H9 (cell line): ENCODE measurements around the gene PITHD1. TPM values are rescaled to one million over a fixed set of nuclear protein-coding genes. Genes with fewer than 3 reads are reported as not detected.

ENCODE experiments used
- DNase-seq: peaks from one replicate; pipeline ENCODE4 v3.0.0-alpha.2; 2017
- H2AFZ ChIP-seq: one replicate; pipeline ENCODE4 v1.6.1; 2013; ENCODE audit warnings: mild to moderate bottlenecking, low read length, control low read depth, moderate library complexity
- H2AK5ac ChIP-seq: 2 replicates; pipeline ENCODE4 v1.6.1; 2013; ENCODE audit warnings: low read length, control low read depth, mixed read lengths; ENCODE audit not compliant: insufficient read length
- H2BK120ac ChIP-seq: one replicate; pipeline ENCODE4 v1.6.1; 2013; ENCODE audit warnings: low read depth, mild to moderate bottlenecking, low read length, control low read depth, inconsistent platforms; ENCODE audit not compliant: poor library complexity, severe bottlenecking
- H2BK12ac ChIP-seq: 2 replicates; pipeline ENCODE4 v1.6.1; 2013; ENCODE audit warnings: low read length, control low read depth, mixed read lengths, low read depth; ENCODE audit not compliant: insufficient read length
- H2BK15ac ChIP-seq: 2 replicates; pipeline ENCODE4 v1.6.1; 2013; ENCODE audit warnings: low read depth, low read length, control low read depth
- H2BK20ac ChIP-seq: one replicate; pipeline ENCODE4 v1.6.1; 2013; ENCODE audit warnings: low read depth, mild to moderate bottlenecking, low read length, control low read depth, inconsistent platforms; ENCODE audit not compliant: poor library complexity, severe bottlenecking
- H2BK5ac ChIP-seq: 2 replicates; pipeline ENCODE4 v1.6.1; 2013; ENCODE audit warnings: low read length, control low read depth, mixed read lengths; ENCODE audit not compliant: insufficient read length
- H3K14ac ChIP-seq: 2 replicates; pipeline ENCODE4 v1.6.1; 2013; ENCODE audit warnings: low read length, control low read depth; ENCODE audit not compliant: insufficient read depth
- H3K18ac ChIP-seq: 2 replicates; pipeline ENCODE4 v1.6.1; 2013; ENCODE audit warnings: low read depth, mild to moderate bottlenecking, mixed read lengths, low read length, control low read depth; ENCODE audit not compliant: insufficient read length
- H3K23ac ChIP-seq: 2 replicates; pipeline ENCODE4 v1.6.1; 2013; ENCODE audit warnings: low read length, control low read depth, mixed read lengths, low read depth; ENCODE audit not compliant: insufficient read length
- H3K23me2 ChIP-seq: 2 replicates; pipeline ENCODE4 v1.6.1; 2013; ENCODE audit warnings: low read depth, mild to moderate bottlenecking, mixed read lengths, low read length, control low read depth; ENCODE audit not compliant: insufficient read length, poor library complexity, severe bottlenecking
- H3K27ac ChIP-seq: 2 replicates; pipeline ENCODE4 v1.5.1; 2013; ENCODE audit warnings: low read length, control low read depth, mixed read lengths, low read depth; ENCODE audit not compliant: insufficient read length
- H3K27me3 ChIP-seq: 2 replicates; pipeline ENCODE4 v1.6.1; 2013; ENCODE audit warnings: low read length, control low read depth, inconsistent platforms; ENCODE audit not compliant: insufficient read depth
- H3K4ac ChIP-seq: 2 replicates; pipeline ENCODE4 v1.6.1; 2013; ENCODE audit warnings: low read depth, mild to moderate bottlenecking, control low read depth, inconsistent platforms, low read length, moderate library complexity
- H3K4me1 ChIP-seq: 2 replicates; pipeline ENCODE4 v1.6.1; 2013; ENCODE audit warnings: low read length, control low read depth, inconsistent platforms; ENCODE audit not compliant: insufficient read depth
- H3K4me2 ChIP-seq: 2 replicates; pipeline ENCODE4 v1.6.1; 2013; ENCODE audit warnings: low read length, control low read depth, mixed read lengths; ENCODE audit not compliant: insufficient read length, insufficient read depth
- H3K56ac ChIP-seq: 2 replicates; pipeline ENCODE4 v1.6.1; 2013; ENCODE audit warnings: low read depth, mild to moderate bottlenecking, mixed read lengths, low read length, control low read depth; ENCODE audit not compliant: insufficient read length
- H3K79me1 ChIP-seq: 2 replicates; pipeline ENCODE4 v1.6.1; 2013; ENCODE audit warnings: low read depth, mild to moderate bottlenecking, moderate library complexity, low read length, control low read depth, inconsistent platforms; ENCODE audit not compliant: insufficient read depth, poor library complexity, severe bottlenecking
- H3K79me2 ChIP-seq: 2 replicates; pipeline ENCODE4 v1.6.1; 2013; ENCODE audit warnings: low read length, control low read depth, inconsistent platforms; ENCODE audit not compliant: insufficient read depth
- H3K9ac ChIP-seq: 2 replicates; pipeline ENCODE4 v1.6.1; 2013; ENCODE audit warnings: low read length, control low read depth, mixed read lengths; ENCODE audit not compliant: insufficient read length; ENCODE audit errors: extremely low read depth
- H3K9me3 ChIP-seq: one replicate; pipeline ENCODE4 v1.6.1; 2013; ENCODE audit warnings: low read depth, low read length, inconsistent platforms; ENCODE audit not compliant: control insufficient read depth
- H3T11ph ChIP-seq: one replicate; pipeline ENCODE4 v1.6.1; 2013; ENCODE audit warnings: mild to moderate bottlenecking, low read length, control low read depth, inconsistent platforms
- H4K20me1 ChIP-seq: one replicate; pipeline ENCODE4 v1.6.1; 2013; ENCODE audit not compliant: control insufficient read depth, insufficient read length, insufficient read depth
- H4K5ac ChIP-seq: 2 replicates; pipeline ENCODE4 v1.6.1; 2013; ENCODE audit warnings: low read depth, mild to moderate bottlenecking, mixed read lengths, low read length, control low read depth; ENCODE audit not compliant: insufficient read length
- H4K8ac ChIP-seq: replicated peaks from 2 replicates; pipeline ENCODE4 v1.6.1; 2013; ENCODE audit warnings: low read length, control low read depth, mixed read lengths, low read depth; ENCODE audit not compliant: insufficient read length
- H4K91ac ChIP-seq: 2 replicates; pipeline ENCODE4 v1.6.1; 2013; ENCODE audit warnings: low read depth, mild to moderate bottlenecking, moderate library complexity, mixed read lengths, low read length, control low read depth; ENCODE audit not compliant: insufficient read length
- H3K27ac Mint-ChIP-seq, 3 experiments: 2 replicates in 2 of 3; 3 replicates in 1 of 3; pipeline ENCODE4 v1.8.0; 2020 to 2021; ENCODE audit warnings: mixed read lengths in 3 of 3, mild to moderate bottlenecking in 1 of 3, moderate library complexity in 1 of 3
- H3K27me3 Mint-ChIP-seq: 2 replicates; pipeline ENCODE4 v1.8.0; 2021; ENCODE audit warnings: low read depth, mild to moderate bottlenecking, moderate library complexity, mixed read lengths
- H3K36me3 Mint-ChIP-seq, 3 experiments: 2 replicates in 2 of 3; 3 replicates in 1 of 3; pipeline ENCODE4 v1.8.0; 2020 to 2021; ENCODE audit warnings: low read depth in 3 of 3, mixed read lengths in 3 of 3; ENCODE audit not compliant: insufficient read depth in 1 of 3
- H3K4me1 Mint-ChIP-seq, 2 experiments: 2 replicates each; pipeline ENCODE4 v1.8.0; 2020; ENCODE audit warnings: mixed read lengths in 2 of 2
- H3K4me3 Mint-ChIP-seq, 2 experiments: 2 replicates in 1 of 2; 3 replicates in 1 of 2; pipeline ENCODE4 v1.8.0; 2020 to 2021; ENCODE audit warnings: mild to moderate bottlenecking in 2 of 2, mixed read lengths in 2 of 2, moderate library complexity in 1 of 2
- H3K9me3 Mint-ChIP-seq, 2 experiments: 2 replicates in 1 of 2; 3 replicates in 1 of 2; pipeline ENCODE4 v1.8.0; 2020; ENCODE audit warnings: mild to moderate bottlenecking in 2 of 2, mixed read lengths in 2 of 2, moderate library complexity in 1 of 2
- CTCF ChIP-seq: fragments of 200-600 bp; sonication (generic); conservative IDR thresholded peaks from 3 replicates; pipeline ENCODE4 v1.8.0; 2021; ENCODE audit warnings: antibody characterized with exemption, mild to moderate bottlenecking
- WGBS: extraction: QIAGEN DNeasy Blood & Tissue Kit; methylation state at CpG from one replicate; pipeline ENCODE4 v1.1.7; 2013; ENCODE audit warnings: missing lambda C conversion rate, low lambda C conversion rate, mixed read lengths; ENCODE audit not compliant: insufficient read length; ENCODE audit errors: extremely low coverage; 5-methylcytosine and 5-hydroxymethylcytosine counted together
- total RNA-seq: library from RNA; stranded (reverse); gene quantifications from 2 replicates; pipeline ENCODE4 v1.2.1, GENCODE V29; 2021

PITHD1 gene
- total RNA-seq, 1 experiment from 2014 or later = 92.0 TPM

- no peak for TF ChIP-seq CTCF
- Histone ChIP-seq H4K20me1 (no peaks in the 10 kb centered on the region), H3K79me2 (no peaks in the 10 kb centered on the region), H3K23me2 (no peaks in the 10 kb centered on the region), H2AFZ (no peak overlapping the region), H3K4me2 (no peak overlapping the region), H2BK120ac (no peak overlapping the region), H2BK20ac (no peak overlapping the region), H2BK15ac (no peak overlapping the region), H3K9me3 (no peaks in the 10 kb centered on the region), H4K91ac (no peak overlapping the region), H4K5ac (no peak overlapping the region), H2AK5ac (no peak overlapping the region), H3K18ac (no peak overlapping the region), H3T11ph (no peak overlapping the region), H3K14ac (no peak overlapping the region), H3K27ac (no peak overlapping the region), H3K27me3 (no peaks in the 10 kb centered on the region), H4K8ac (no peak overlapping the region), H3K4ac (no peak overlapping the region), H2BK12ac (no peak overlapping the region), H3K4me1 (no peaks in the 10 kb centered on the region), H3K9ac (no peak overlapping the region), H3K56ac (no peak overlapping the region), H2BK5ac (no peak overlapping the region), H3K79me1 (no peaks in the 10 kb centered on the region), H3K23ac (no peak overlapping the region)
- no CpG with 5 or more reads among the region's 3 CpGs for WGBS
- Mint-ChIP-seq H3K27me3 (no peaks in the 10 kb centered on the region), H3K4me3 (no peak overlapping the region), H3K9me3 (no peaks in the 10 kb centered on the region), H3K4me1 (no peaks in the 10 kb centered on the region), H3K36me3 (peaks cover 0 to 20% (median 6%) of the 10 kb centered on the region in 3 experiments; a peak in 6 of 7 replicates), H3K27ac (no peak overlapping the region)
- DNase-seq = no peak
Measured at GRCh38 chr1:23817633-23818032, 39.4 kb downstream of the PITHD1 start.
